Measurements from ENCODE around the gene TLK1.

- TF ChIP-seq, protein P1, sequence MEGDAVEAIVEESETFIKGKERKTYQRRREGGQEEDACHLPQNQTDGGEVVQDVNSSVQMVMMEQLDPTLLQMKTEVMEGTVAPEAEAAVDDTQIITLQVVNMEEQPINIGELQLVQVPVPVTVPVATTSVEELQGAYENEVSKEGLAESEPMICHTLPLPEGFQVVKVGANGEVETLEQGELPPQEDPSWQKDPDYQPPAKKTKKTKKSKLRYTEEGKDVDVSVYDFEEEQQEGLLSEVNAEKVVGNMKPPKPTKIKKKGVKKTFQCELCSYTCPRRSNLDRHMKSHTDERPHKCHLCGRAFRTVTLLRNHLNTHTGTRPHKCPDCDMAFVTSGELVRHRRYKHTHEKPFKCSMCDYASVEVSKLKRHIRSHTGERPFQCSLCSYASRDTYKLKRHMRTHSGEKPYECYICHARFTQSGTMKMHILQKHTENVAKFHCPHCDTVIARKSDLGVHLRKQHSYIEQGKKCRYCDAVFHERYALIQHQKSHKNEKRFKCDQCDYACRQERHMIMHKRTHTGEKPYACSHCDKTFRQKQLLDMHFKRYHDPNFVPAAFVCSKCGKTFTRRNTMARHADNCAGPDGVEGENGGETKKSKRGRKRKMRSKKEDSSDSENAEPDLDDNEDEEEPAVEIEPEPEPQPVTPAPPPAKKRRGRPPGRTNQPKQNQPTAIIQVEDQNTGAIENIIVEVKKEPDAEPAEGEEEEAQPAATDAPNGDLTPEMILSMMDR (IDR thresholded peaks at IDR 0.05; ENCODE audit: low read depth, low read length, missing input control) = no peak
- no peak for TF ChIP-seq SP1 (IDR thresholded peaks at IDR 0.05)
- TF ChIP-seq GABPA (IDR thresholded peaks at IDR 0.05 in 1 of 2, conservative IDR thresholded peaks at IDR 0.05 in 1 of 2) = no peak
- no peak for TF ChIP-seq ATF3 (IDR thresholded peaks at IDR 0.05)
- TF ChIP-seq HNF4G (IDR thresholded peaks at IDR 0.05) = no peak
- TF ChIP-seq TAF1 (conservative IDR thresholded peaks at IDR 0.05) = no peak
Observed at GRCh38 chr2:170999654-171000053, 161.0 kb downstream of the TLK1 start.
